GM23338 (cell line): Measurements from ENCODE around the gene IVD. TPM values are rescaled to one million over a fixed set of nuclear protein-coding genes. Genes with fewer than 3 reads are reported as not detected.

Source experiments
- ATAC-seq: fragments of 200-7000 bp; cut with Tn5 transposase; 3 replicates; pipeline ENCODE4 v1.9.1; 2020
- DNase-seq: peaks from one replicate; pipeline ENCODE4 v3.0.0-alpha.2; 2015; ENCODE audit warnings: low spot score
- H2AFZ ChIP-seq: fragments of 200-600 bp; sonication (generic); 2 replicates; pipeline ENCODE4 v1.8.0; 2016; ENCODE audit warnings: antibody characterized with exemption, mild to moderate bottlenecking, moderate library complexity
- H3F3A ChIP-seq: fragments of 200-600 bp; sonication (generic); replicated peaks from 2 replicates; pipeline ENCODE4 v1.8.0; 2017; ENCODE audit warnings: antibody characterized with exemption, mixed run types, low read depth
- H3K27ac ChIP-seq: fragments of 200-600 bp; sonication (generic); 2 replicates; pipeline ENCODE4 v1.6.1; 2016; ENCODE audit warnings: low read depth
- H3K27me3 ChIP-seq: fragments of 200-600 bp; sonication (generic); 2 replicates; pipeline ENCODE4 v1.8.0; 2016; ENCODE audit warnings: mild to moderate bottlenecking, mixed run types, moderate library complexity; ENCODE audit not compliant: insufficient read depth
- H3K36me3 ChIP-seq: fragments of 200-600 bp; sonication (generic); 2 replicates; pipeline ENCODE4 v1.8.0; 2016; ENCODE audit warnings: mild to moderate bottlenecking; ENCODE audit not compliant: insufficient read depth
- H3K4me1 ChIP-seq: fragments of 200-600 bp; sonication (generic); 2 replicates; pipeline ENCODE4 v1.8.0; 2016; ENCODE audit warnings: mild to moderate bottlenecking, moderate library complexity; ENCODE audit not compliant: insufficient read depth
- H3K4me2 ChIP-seq: fragments of 200-600 bp; sonication (generic); 2 replicates; pipeline ENCODE4 v1.7.1; 2017; ENCODE audit warnings: mixed run types
- H3K4me3 ChIP-seq: fragments of 200-600 bp; sonication (generic); 2 replicates; pipeline ENCODE4 v1.6.1; 2016; ENCODE audit warnings: mixed run types
- H3K79me2 ChIP-seq: fragments of 200-600 bp; sonication (generic); replicated peaks from 2 replicates; pipeline ENCODE4 v1.8.0; 2017; ENCODE audit warnings: mild to moderate bottlenecking; ENCODE audit not compliant: insufficient read depth
- H3K9me2 ChIP-seq: fragments of 200-600 bp; sonication (generic); 2 replicates; pipeline ENCODE4 v1.8.0; 2017; ENCODE audit not compliant: insufficient read depth
- H4K20me1 ChIP-seq: fragments of 200-600 bp; sonication (generic); replicated peaks from 2 replicates; pipeline ENCODE4 v1.8.0; 2017; ENCODE audit warnings: mild to moderate bottlenecking; ENCODE audit not compliant: insufficient read depth
- H3K27ac Mint-ChIP-seq: 2 replicates; pipeline ENCODE4 v1.8.0; 2020; ENCODE audit warnings: inconsistent platforms, mild to moderate bottlenecking, moderate library complexity, mixed read lengths
- H3K27me3 Mint-ChIP-seq: 3 replicates; pipeline ENCODE4 v1.8.0; 2022; ENCODE audit warnings: low read depth, mild to moderate bottlenecking, moderate library complexity, mixed read lengths, inconsistent platforms; ENCODE audit not compliant: insufficient read depth, poor library complexity
- H3K36me3 Mint-ChIP-seq: 3 replicates; pipeline ENCODE4 v1.8.0; 2021; ENCODE audit warnings: low read depth, mild to moderate bottlenecking, inconsistent platforms, moderate library complexity, mixed read lengths
- H3K4me1 Mint-ChIP-seq: 3 replicates; pipeline ENCODE4 v1.8.0; 2020; ENCODE audit warnings: mild to moderate bottlenecking, inconsistent platforms, mixed read lengths
- H3K4me3 Mint-ChIP-seq: 3 replicates; pipeline ENCODE4 v1.8.0; 2021; ENCODE audit warnings: moderate library complexity, mild to moderate bottlenecking, inconsistent platforms, mixed read lengths
- H3K9me3 Mint-ChIP-seq: 3 replicates; pipeline ENCODE4 v1.8.0; 2020; ENCODE audit warnings: moderate library complexity, mild to moderate bottlenecking, inconsistent platforms, mixed read lengths
- EZH2phosphoT487 ChIP-seq: fragments of 200-600 bp; sonication (generic); IDR thresholded peaks from one replicate; pipeline ENCODE4 v1.8.1; 2018; ENCODE audit warnings: antibody characterized with exemption; ENCODE audit not compliant: unreplicated experiment
- ZNF114 ChIP-seq: fragments of 250-450 bp; sonication (Bioruptor Pico); IDR thresholded peaks from 2 replicates; pipeline ENCODE4 v1.5.0; 2020; ENCODE audit warnings: mild to moderate bottlenecking, moderate library complexity
- polyA plus RNA-seq: library from polyadenylated mRNA; unstranded; fragments of >200 nt; fragmentation: Nextera tagmentation; extraction: Ambion mirVana; gene quantifications from 2 replicates; pipeline ENCODE4 v1.2.1, GENCODE V29; 2016
- total RNA-seq: library from RNA; depleted of rRNA; stranded (reverse); fragments of >200 nt; shearing (Covaris generic); gene quantifications from 2 replicates; pipeline ENCODE4 v1.2.3, GENCODE V29; 2014
- TF ChIP-seq, protein P1 (sequence below): fragments of 250-450 bp; sonication (Bioruptor Pico); IDR thresholded peaks from 2 replicates; pipeline ENCODE4 v1.5.0; 2020; ENCODE audit warnings: mild to moderate bottlenecking, moderate library complexity
- TF ChIP-seq, protein P2 (sequence below): IDR thresholded peaks from one replicate; pipeline ENCODE4 v1.6.1; 2018; ENCODE audit warnings: antibody characterized with exemption; ENCODE audit not compliant: unreplicated experiment

The IVD gene
- total and polyA plus RNA-seq, 2 experiments from 2014 or later, result 54.1 to 75.4 TPM

DNA sequence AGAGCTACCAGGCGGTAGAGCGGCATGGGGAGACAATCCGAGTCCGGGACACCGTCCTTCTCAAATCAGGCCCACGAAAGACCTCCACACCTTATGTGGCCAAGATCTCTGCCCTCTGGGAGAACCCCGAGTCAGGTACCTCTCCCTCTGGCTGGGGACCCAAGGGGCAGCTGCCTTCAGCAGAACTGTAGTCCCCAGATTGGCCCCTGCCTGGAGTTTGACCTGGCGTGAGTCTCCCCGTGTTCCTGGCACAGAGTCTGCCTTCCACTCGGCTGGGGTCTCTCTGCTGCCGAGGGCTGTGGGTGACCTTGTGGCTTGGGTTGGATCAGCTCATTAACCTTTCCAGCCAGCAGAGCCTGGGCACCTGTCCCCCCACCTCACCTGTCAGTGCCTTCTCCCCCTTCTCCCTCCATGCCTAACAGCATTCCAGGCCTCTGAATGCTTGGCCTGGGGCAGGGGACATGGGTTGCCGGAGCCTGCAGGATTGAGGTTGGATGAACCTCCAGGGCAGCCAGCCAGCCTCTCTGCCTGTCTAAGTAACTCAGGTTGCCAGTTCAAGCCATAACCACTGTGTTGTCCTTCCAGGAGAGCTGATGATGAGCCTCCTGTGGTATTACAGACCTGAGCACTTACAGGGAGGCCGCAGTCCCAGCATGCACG, 58.4 kb downstream of the IVD start (continued):
- TF ChIP-seq, protein P1, sequence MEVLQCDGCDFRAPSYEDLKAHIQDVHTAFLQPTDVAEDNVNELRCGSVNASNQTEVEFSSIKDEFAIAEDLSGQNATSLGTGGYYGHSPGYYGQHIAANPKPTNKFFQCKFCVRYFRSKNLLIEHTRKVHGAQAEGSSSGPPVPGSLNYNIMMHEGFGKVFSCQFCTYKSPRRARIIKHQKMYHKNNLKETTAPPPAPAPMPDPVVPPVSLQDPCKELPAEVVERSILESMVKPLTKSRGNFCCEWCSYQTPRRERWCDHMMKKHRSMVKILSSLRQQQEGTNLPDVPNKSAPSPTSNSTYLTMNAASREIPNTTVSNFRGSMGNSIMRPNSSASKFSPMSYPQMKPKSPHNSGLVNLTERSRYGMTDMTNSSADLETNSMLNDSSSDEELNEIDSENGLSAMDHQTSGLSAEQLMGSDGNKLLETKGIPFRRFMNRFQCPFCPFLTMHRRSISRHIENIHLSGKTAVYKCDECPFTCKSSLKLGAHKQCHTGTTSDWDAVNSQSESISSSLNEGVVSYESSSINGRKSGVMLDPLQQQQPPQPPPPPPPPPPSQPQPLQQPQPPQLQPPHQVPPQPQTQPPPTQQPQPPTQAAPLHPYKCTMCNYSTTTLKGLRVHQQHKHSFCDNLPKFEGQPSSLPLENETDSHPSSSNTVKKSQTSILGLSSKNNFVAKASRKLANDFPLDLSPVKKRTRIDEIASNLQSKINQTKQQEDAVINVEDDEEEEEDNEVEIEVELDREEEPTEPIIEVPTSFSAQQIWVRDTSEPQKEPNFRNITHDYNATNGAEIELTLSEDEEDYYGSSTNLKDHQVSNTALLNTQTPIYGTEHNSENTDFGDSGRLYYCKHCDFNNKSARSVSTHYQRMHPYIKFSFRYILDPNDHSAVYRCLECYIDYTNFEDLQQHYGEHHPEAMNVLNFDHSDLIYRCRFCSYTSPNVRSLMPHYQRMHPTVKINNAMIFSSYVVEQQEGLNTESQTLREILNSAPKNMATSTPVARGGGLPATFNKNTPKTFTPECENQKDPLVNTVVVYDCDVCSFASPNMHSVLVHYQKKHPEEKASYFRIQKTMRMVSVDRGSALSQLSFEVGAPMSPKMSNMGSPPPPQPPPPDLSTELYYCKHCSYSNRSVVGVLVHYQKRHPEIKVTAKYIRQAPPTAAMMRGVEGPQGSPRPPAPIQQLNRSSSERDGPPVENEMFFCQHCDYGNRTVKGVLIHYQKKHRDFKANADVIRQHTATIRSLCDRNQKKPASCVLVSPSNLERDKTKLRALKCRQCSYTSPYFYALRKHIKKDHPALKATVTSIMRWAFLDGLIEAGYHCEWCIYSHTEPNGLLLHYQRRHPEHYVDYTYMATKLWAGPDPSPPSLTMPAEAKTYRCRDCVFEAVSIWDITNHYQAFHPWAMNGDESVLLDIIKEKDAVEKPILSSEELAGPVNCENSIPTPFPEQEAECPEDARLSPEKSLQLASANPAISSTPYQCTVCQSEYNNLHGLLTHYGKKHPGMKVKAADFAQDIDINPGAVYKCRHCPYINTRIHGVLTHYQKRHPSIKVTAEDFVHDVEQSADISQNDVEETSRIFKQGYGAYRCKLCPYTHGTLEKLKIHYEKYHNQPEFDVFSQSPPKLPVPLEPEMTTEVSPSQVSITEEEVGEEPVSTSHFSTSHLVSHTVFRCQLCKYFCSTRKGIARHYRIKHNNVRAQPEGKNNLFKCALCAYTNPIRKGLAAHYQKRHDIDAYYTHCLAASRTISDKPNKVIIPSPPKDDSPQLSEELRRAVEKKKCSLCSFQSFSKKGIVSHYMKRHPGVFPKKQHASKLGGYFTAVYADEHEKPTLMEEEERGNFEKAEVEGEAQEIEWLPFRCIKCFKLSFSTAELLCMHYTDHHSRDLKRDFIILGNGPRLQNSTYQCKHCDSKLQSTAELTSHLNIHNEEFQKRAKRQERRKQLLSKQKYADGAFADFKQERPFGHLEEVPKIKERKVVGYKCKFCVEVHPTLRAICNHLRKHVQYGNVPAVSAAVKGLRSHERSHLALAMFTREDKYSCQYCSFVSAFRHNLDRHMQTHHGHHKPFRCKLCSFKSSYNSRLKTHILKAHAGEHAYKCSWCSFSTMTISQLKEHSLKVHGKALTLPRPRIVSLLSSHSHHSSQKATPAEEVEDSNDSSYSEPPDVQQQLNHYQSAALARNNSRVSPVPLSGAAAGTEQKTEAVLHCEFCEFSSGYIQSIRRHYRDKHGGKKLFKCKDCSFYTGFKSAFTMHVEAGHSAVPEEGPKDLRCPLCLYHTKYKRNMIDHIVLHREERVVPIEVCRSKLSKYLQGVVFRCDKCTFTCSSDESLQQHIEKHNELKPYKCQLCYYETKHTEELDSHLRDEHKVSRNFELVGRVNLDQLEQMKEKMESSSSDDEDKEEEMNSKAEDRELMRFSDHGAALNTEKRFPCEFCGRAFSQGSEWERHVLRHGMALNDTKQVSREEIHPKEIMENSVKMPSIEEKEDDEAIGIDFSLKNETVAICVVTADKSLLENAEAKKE (CRISPR knock-in tag), result no peak
- TF ChIP-seq ZNF114 (CRISPR knock-in tag), result no peak

DNA sequence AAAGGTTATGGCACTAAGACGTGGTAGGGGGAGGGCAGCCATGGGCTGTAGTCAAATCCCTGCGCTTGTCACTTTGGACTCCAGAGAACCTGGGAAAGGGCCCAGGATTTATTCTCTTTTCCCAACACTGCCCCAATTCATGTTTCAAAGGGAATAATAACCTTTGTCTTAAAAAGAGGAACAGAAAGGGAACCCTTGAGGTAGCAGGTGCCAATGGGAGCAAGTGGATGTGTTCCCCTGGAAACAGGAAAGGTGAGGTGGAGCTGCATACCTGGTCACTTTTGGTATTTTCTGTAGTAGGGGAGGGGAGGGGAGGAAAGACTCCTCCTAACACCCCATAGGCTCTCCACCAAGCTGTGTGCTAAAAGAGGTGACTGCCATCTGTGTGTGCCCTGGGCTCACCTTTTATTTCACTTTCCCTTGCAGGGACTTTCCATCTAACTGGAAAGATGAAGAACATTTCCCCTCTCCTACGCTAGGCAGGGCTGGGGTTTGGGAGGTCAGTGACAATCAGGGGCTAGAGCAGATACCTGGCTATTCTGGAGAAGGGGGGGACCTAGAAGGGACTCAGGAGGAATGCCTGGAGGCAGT, 59.1 kb downstream of the IVD start:
- H3F3A ChIP-seq, result peaks cover 12% of the 10 kb centered on the region
- no peak overlapping the region for H3K4me2 ChIP-seq
- H3K27ac Mint-ChIP-seq, result no peak overlapping the region
- no peak overlapping the region for H3K4me3 Mint-ChIP-seq
- H4K20me1 ChIP-seq, result peaks cover 27% of the 10 kb centered on the region
- no peak for TF ChIP-seq EZH2phosphoT487
- TF ChIP-seq, protein P2, sequence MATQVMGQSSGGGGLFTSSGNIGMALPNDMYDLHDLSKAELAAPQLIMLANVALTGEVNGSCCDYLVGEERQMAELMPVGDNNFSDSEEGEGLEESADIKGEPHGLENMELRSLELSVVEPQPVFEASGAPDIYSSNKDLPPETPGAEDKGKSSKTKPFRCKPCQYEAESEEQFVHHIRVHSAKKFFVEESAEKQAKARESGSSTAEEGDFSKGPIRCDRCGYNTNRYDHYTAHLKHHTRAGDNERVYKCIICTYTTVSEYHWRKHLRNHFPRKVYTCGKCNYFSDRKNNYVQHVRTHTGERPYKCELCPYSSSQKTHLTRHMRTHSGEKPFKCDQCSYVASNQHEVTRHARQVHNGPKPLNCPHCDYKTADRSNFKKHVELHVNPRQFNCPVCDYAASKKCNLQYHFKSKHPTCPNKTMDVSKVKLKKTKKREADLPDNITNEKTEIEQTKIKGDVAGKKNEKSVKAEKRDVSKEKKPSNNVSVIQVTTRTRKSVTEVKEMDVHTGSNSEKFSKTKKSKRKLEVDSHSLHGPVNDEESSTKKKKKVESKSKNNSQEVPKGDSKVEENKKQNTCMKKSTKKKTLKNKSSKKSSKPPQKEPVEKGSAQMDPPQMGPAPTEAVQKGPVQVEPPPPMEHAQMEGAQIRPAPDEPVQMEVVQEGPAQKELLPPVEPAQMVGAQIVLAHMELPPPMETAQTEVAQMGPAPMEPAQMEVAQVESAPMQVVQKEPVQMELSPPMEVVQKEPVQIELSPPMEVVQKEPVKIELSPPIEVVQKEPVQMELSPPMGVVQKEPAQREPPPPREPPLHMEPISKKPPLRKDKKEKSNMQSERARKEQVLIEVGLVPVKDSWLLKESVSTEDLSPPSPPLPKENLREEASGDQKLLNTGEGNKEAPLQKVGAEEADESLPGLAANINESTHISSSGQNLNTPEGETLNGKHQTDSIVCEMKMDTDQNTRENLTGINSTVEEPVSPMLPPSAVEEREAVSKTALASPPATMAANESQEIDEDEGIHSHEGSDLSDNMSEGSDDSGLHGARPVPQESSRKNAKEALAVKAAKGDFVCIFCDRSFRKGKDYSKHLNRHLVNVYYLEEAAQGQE, result no peak
- H3K4me1 Mint-ChIP-seq, result peaks cover 6% of the 10 kb centered on the region
- no peak overlapping the region for H3K27ac ChIP-seq
- H3K36me3 ChIP-seq, result peaks cover 14% of the 10 kb centered on the region
- DNase-seq (no peak), ATAC-seq (no peak)
- H3K4me3 ChIP-seq, result no peak overlapping the region
- peaks cover 18% of the 10 kb centered on the region for H3K79me2 ChIP-seq
- H3K27me3 Mint-ChIP-seq, result peaks cover 4% of the 10 kb centered on the region
- H3K9me3 Mint-ChIP-seq, result no peaks in the 10 kb centered on the region
- H3K4me1 ChIP-seq, result peaks cover under 1% of the 10 kb centered on the region; the same call in 1 of the 2 replicates
- no peaks in the 10 kb centered on the region for H3K9me2 ChIP-seq
- no peaks in the 10 kb centered on the region for H3K27me3 ChIP-seq
- no peak overlapping the region for H2AFZ ChIP-seq
- peaks cover 70% of the 10 kb centered on the region for H3K36me3 Mint-ChIP-seq
